ENCODE measurements around the gene SERPINB7.

SERPINB7 gene

GRCh38 chr18:63850020-63850419 is 74.8 kb downstream of the SERPINB7 start:
- H3K27me3 ChIP-seq (ENCODE audit: insufficient read depth, low read depth, severe bottlenecking): no peaks in the 10 kb centered on the region
- H3K27ac ChIP-seq: no peak overlapping the region
- H3K36me3 ChIP-seq: no peaks in the 10 kb centered on the region
- peaks cover 2% of the 10 kb centered on the region for H3K9me3 ChIP-seq (ENCODE audit: severe bottlenecking)
- DNase-seq: peak; percentile 72
- no peak overlapping the region for H3K4me3 ChIP-seq (ENCODE audit: low read depth, low read length)
- peak; percentile 77 for TF ChIP-seq CTCF (IDR thresholded peaks at IDR 0.05; ENCODE audit: low read depth, low read length)

GRCh38 chr18:63850636-63851035 is 75.4 kb downstream of the SERPINB7 start:
- Histone ChIP-seq H3K27me3 (ENCODE audit: insufficient read depth, low read depth, severe bottlenecking) (no peaks in the 10 kb centered on the region), H3K9me3 (ENCODE audit: severe bottlenecking) (peaks cover 2% of the 10 kb centered on the region), H3K27ac (no peak overlapping the region), H3K4me3 (ENCODE audit: low read depth, low read length) (no peak overlapping the region), H3K36me3 (no peaks in the 10 kb centered on the region)
- no peak for DNase-seq
- TF ChIP-seq CTCF (IDR thresholded peaks at IDR 0.05; ENCODE audit: low read depth, low read length): no peak
